NCI-H82 (cell line): ENCODE results near the gene RAET1L.
A peak's percentile ranks its signal among the peaks of the same experiment; 100 is the strongest.
"Not testable (repeated sequence)": the region's sequence is repeated elsewhere in the genome, so short reads cannot be mapped to it uniquely, and the experiment has no call there.

Source experiments
- DNase-seq: peaks from one replicate; lab custom pipeline; 2025; lab: John Stamatoyannopoulos, UW

The RAET1L gene

DNA sequence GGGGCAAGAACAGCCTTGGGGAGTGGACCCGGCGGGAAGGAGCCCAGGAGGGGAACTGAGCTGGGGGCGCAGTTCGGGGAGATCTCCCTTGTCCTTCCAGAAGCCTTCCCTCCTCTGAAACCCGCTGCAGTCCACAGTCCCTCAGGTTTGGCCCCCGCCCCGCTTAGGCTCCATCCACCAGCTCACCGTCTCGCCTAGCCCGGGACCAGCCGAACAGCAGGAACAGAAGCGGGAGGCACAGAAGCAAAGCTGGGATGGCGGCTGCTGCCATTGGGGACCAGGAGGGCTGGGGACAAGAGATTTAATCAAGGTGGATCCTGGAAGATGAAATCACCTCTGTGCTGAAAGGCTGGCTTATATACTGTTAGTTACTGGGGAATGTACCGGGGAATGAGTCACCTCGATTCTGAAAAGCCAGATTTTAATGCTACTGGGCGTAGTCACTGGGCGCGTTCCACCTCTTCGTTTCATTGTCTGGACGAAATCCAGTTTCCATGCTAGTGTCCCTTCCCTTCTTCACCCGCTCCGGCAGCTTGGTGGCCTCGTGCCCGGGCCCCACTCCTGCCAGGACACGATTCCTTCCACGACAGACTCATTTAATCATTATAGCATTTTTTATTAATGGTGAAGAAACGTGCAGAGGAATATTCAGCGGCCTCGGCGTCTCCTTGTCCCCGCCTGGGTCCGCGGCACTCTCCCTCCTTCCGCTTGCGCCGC is at the start of gene RAET1L:
RAET1L (minus strand) TSS at position 332 of the 717 bp plus-strand sequence; CDS start at position 271, 61 bp downstream.
- no peak for DNase-seq

DNA sequence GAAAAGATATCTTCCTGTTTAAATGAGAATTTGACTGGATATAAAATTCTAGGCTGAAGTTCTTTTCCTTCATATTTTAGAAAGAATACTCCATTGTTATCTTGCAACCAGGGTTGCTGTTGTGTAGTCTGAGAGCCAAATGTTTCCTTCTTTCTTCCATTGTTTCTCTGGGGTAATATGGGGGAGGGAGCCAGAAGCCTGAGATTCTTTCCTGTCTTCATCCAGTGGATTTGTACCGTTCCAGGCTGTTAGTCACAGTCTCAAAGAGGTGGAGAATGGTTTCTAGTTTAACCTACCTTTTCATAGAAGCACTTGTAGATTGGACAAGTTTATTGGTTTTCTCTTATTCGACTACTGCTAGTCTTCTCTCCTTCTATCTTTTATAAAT is 49.7 kb upstream of the RAET1L start:
- no peak for DNase-seq

GRCh38 chr6:150074396-150075033 is 49.2 kb upstream of the RAET1L start:
- not testable (repeated sequence) for DNase-seq

DNA sequence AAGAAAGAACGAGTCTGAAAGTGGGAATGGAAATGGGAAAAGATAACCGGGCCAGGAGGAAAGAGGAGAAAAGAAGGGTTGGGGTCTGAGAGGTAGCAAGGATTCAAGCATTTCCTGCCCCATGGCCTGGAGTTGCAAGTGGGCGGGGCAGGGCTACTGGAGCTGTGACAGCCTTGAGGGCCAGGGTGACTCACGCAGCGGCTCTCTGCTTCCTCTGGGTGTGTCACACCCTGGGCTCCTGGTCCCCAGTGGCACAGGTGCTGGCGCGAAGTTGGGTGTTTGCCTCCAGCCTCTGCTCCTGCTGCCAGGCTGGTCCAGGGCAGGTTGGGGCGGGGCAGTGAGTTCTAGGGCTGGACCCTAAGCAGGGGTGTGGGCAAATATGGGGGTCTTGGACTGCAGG is 46.9 kb upstream of the RAET1L start:
- no peak for DNase-seq

DNA sequence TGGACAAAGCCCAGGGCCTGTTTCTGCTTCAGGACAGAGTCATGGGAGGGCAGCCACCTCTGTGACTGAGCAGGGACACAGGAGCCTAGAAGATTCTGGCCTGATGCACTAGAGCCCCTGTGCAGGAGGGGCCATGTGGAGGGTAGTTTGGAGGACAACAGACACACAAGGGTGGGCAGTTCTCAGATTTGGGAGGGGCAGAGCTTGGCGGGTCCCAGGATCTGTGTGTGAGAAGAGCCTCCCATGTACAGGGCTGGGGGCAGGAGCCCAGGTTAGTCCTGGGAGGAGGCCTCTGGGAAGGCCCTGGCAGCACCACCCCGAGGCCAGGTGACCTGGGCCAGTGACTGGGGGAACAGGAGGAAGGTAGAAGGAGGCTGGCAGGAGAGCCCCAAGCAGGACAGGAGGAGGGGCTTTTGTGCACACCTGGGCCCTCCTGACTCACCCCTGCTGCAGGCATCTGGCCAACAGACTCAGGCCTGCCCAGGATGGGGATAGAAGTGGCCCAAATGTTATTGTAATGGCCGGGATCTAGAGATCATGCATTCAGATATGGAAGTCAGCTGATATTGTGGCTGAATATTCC is 45.0 kb upstream of the RAET1L start:
- no peak for DNase-seq

DNA sequence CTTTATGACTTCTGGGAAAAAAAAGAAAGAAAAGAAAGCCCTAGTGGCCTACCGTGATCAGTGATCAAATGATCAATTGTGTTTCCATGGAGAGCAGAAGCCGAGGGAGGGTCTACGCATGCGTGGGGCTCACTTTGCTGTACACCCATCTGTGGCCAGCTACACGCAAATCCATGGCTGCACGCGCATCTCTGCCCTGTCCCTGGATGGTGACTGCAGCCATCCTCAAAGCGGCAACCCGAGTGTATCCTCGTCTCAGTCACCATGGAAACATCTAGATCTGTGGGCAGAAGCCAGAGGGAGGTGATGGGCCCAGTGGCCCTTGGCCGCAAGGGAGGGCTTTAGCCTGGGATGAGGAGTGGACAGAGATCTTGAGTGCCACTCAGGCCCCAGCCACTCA is 44.4 kb upstream of the RAET1L start:
- DNase-seq: peak; percentile 44

GRCh38 chr6:150068720-150069648 is 43.7 kb upstream of the RAET1L start, which contains the start of gene ULBP3:
ULBP3 (minus strand) TSS chr6:150069121; CDS start chr6:150069066, 55 bp downstream.
- DNase-seq: peak; percentile 54

DNA sequence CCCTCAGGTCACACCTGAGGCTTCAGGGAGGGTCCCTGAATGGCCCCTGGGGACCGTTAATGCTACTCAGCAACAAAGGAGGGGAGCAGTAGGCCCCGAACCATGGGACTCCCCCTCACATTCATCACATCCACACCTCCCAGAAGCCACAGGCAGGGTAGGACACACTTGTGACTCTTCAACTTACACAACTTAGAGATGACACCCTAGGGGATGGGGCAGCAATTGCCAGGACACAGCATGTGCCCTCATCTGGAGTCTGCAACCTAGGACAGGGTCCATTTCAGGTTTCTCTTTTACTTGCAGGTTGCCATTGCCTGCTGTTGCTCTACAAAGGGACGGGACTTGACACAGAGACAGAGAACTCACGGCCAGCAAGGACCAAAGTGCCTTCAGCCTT is 42.8 kb upstream of the RAET1L start:
- DNase-seq: no peak

DNA sequence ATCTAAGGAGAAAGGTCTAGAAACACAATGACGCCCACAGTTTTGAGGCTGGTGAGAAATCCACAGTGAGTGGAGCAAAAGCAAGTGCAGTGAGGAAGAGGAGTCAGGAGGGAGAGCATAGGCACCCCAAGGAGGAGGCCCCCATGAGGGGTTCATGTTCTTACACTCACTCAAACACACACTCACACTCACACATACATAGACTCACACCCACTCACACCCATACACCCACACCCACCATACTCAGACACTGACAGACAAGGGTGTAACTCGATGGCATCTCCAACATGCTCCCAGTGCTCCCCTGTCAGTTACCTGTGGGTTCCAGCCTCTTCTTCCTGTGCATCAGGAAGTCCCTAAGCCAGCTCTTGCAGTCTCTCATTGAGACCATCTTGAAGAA is 39.8 kb upstream of the RAET1L start:
- DNase-seq: no peak

- no peak for DNase-seq
Observed at GRCh38 chr6:150063640-150064039, 38.3 kb upstream of the RAET1L start.

DNA sequence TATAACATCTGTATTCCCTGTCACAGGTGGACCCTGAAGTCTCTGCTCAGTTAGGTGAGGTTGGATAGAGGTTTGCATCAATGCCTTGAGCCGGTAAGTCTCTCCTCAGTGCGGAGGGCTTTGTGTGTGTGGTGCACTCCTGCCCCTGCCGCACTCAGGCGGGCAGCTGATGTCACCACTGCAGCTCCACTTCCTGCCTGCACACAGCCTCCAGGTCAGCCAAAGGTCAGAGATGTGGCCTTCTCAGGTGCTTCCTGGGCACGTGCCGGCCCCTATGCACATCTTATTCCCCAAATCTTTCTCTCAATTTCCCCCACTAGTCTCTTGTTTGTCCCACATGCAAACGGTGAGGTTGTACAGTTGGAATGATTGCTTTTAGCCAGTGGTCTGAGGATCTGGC is 34.6 kb upstream of the RAET1L start:
- DNase-seq: not testable (repeated sequence)

- DNase-seq: no peak
Observed at GRCh38 chr6:150058986-150059385, 33.7 kb upstream of the RAET1L start.

- DNase-seq: no peak
Observed at GRCh38 chr6:150058231-150058792, 33.0 kb upstream of the RAET1L start.

GRCh38 chr6:150057501-150057951 is 32.2 kb upstream of the RAET1L start:
- DNase-seq: no peak

DNA sequence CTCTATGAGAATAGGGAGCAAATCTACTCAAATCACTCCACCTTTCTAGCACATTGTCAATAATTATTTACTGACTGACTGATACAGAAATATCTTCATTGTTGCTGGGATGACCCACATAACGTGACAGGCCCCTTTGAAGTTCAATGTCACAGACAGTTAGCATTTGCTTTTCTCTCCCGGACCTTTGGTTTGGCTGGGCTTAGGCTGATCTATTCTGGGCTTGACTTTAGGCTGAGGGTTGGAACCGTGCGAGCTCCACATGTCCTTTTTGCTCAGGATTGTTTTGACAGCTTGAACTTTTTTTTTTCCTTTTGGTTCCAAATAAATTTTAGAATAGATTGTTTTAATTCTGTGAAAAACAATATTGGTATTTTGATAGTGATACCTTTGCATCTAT is 31.6 kb upstream of the RAET1L start:
- DNase-seq: no peak

DNA sequence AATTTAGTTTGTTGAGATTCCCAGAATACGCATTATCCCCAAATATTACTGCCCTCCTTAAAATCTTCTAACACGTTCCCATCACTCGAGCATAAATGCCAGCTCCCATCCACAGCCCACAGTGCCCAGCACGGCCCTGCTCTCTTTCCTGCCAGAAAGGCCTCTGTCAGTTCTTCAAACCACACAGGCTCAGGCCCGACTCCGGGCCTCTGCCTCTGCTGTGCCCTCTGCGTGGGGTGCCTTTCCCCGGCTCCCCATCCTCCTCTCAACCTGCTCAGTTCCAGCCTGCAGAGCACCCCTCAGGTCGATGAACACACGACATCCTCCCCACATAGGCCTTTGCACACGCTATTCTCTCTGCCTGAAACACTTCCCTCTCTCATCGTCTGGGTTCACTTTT is 30.8 kb upstream of the RAET1L start:
- DNase-seq: no peak

- no peak for DNase-seq
Observed at GRCh38 chr6:150055131-150055530, 29.8 kb upstream of the RAET1L start.

GRCh38 chr6:150053450-150053849 is 28.1 kb upstream of the RAET1L start:
- no peak for DNase-seq

- DNase-seq: no peak
Observed at GRCh38 chr6:150050846-150051245, 25.5 kb upstream of the RAET1L start.

DNA sequence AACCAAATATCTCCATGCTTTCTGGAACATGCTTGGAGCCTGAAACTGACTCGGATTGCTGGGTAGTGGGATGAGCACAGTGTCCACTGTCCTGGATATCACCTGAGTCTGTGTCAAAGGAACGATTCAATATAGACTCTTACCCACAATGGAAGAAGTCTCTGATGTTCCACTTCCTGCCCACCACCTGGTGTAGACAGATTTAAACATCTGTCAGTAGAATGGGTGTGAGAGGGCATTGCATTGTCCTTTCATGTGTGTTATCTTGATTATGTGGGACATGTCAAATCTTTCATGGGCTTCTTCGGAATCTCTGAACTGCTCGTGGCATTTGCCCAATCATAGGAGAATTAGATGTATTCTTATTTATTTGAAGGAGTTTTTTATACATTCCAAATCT is 22.8 kb upstream of the RAET1L start:
- DNase-seq: no peak

GRCh38 chr6:150046943-150047342 is 21.6 kb upstream of the RAET1L start:
- no peak for DNase-seq

DNA sequence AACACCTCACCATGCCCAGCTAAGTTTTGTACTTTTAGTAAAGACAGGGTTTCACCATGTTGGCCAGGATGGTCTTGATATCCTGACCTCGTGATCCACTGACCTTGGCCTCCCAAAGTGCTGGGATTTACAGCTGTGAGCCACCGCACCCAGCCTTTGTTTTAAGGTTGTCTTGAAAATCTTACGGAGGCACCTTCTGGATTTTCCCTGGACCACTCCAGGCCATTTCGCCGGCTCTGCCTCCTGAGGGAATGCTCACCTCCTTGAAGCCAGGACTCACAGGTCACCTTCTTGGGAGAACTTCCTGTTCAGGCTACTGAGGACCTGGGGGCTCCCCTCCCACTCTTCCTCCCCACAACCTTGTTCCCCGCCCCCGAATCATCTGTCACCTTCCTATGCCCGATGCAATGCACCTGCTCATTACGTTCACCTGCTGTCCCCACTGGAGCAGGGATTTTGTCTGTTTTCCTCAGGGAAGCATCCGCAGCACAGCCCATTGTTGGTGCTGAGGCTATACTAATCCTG is 19.4 kb upstream of the RAET1L start:
- DNase-seq: no peak
